PC-3 (cell line): ENCODE measurements around the gene PDE3B. TPM values are rescaled to one million over a fixed set of nuclear protein-coding genes. Genes with fewer than 3 reads are reported as not detected.

Source experiments
- ATAC-seq: fragments of 200-7000 bp; cut with Tn5 transposase; 2 replicates; pipeline ENCODE4 v1.9.1; 2020; ENCODE audit warnings: mild to moderate bottlenecking, moderate library complexity
- BruUV-seq: library from RNA; stranded (reverse); fragments of 400-500 nt; replicated peaks from 2 replicates; lab custom pipeline; 2021; lab: Mats Ljungman, UMichigan
- CTCF ChIA-PET: fragments of 300-600 bp; sonication (Branson Sonifier 250); formaldehyde crosslinking; loops from one replicate; lab custom pipeline; 2022; ENCODE audit warnings: antibody characterized with exemption; lab: Charles Lee
- POLR2A ChIA-PET: fragments of 300-600 bp; sonication (Branson Sonifier 250); formaldehyde crosslinking; loops from one replicate; lab custom pipeline; 2022; ENCODE audit warnings: antibody characterized with exemption; ENCODE audit not compliant: unreplicated experiment; lab: Charles Lee
- DNase-seq: peaks from one replicate; pipeline ENCODE4 v3.0.0-alpha.2; 2015
- H2AFZ ChIP-seq: fragments of 300-600 bp; sonication (generic); 2 replicates; pipeline ENCODE4 v1.6.0; 2016; ENCODE audit warnings: antibody characterized with exemption, low read length
- H3F3A ChIP-seq: fragments of 300-600 bp; sonication (generic); one replicate; pipeline ENCODE4 v1.6.0; 2017; ENCODE audit warnings: antibody characterized with exemption, low read length, control low read depth, mild to moderate bottlenecking; ENCODE audit not compliant: unreplicated experiment
- H3K27ac ChIP-seq: fragments of 300-600 bp; sonication (generic); 2 replicates; pipeline ENCODE4 v1.5.1; 2016; ENCODE audit warnings: mild to moderate bottlenecking, low read length
- H3K27me3 ChIP-seq: fragments of 300-600 bp; sonication (generic); 2 replicates; pipeline ENCODE4 v1.6.1; 2016; ENCODE audit warnings: low read length, mixed read lengths
- H3K36me3 ChIP-seq: fragments of 300-600 bp; sonication (generic); 2 replicates; pipeline ENCODE4 v1.6.1; 2016; ENCODE audit warnings: low read depth, mixed run types, low read length, mixed read lengths
- H3K4me1 ChIP-seq: fragments of 300-600 bp; sonication (generic); 2 replicates; pipeline ENCODE4 v1.5.1; 2016; ENCODE audit warnings: low read length; ENCODE audit not compliant: insufficient read depth
- H3K4me2 ChIP-seq: fragments of 300-600 bp; sonication (generic); 2 replicates; pipeline ENCODE4 v1.6.0; 2016; ENCODE audit warnings: low read length
- H3K4me3 ChIP-seq: fragments of 300-600 bp; sonication (generic); 2 replicates; pipeline ENCODE4 v1.5.1; 2016; ENCODE audit warnings: mild to moderate bottlenecking, low read length, mixed read lengths
- H3K79me2 ChIP-seq: fragments of 300-600 bp; sonication (generic); 2 replicates; pipeline ENCODE4 v1.6.1; 2017; ENCODE audit warnings: low read length, mixed read lengths
- H3K9ac ChIP-seq: fragments of 300-600 bp; sonication (generic); 2 replicates; pipeline ENCODE4 v1.6.0; 2016; ENCODE audit warnings: mild to moderate bottlenecking, low read length
- H3K9me2 ChIP-seq: fragments of 300-600 bp; sonication (generic); replicated peaks from 2 replicates; pipeline ENCODE4 v1.6.1; 2016; ENCODE audit warnings: mixed run types, low read length, mixed read lengths
- H3K9me3 ChIP-seq: fragments of 300-600 bp; sonication (generic); 2 replicates; pipeline ENCODE4 v1.6.1; 2016; ENCODE audit warnings: low read length, mixed read lengths
- H4K20me1 ChIP-seq: fragments of 300-600 bp; sonication (generic); 2 replicates; pipeline ENCODE4 v1.6.1; 2016; ENCODE audit warnings: low read length, mixed read lengths
- CTCF ChIP-seq: fragments of 300-600 bp; sonication (generic); conservative IDR thresholded peaks from 2 replicates; pipeline ENCODE4 v1.5.1; 2017; ENCODE audit warnings: antibody characterized with exemption, low read depth, mild to moderate bottlenecking, low read length
- EZH2 ChIP-seq: fragments of 300-600 bp; sonication (generic); IDR thresholded peaks from one replicate; pipeline ENCODE4 v1.6.1; 2017; ENCODE audit warnings: antibody characterized with exemption, mild to moderate bottlenecking, low read length; ENCODE audit not compliant: unreplicated experiment
- EZH2phosphoT487 ChIP-seq: fragments of 300-600 bp; sonication (generic); IDR thresholded peaks from 2 replicates; pipeline ENCODE4 v1.6.1; 2018; ENCODE audit warnings: mild to moderate bottlenecking, antibody characterized with exemption, low read length, borderline replicate concordance
- intact Hi-C: fragments of 100-400 bp; cut with micrococcal nuclease; formaldehyde crosslinking; loops from 2 replicates; pipeline ENCODE4 v1.9.0; 2023
- total RNA-seq: library from RNA; depleted of rRNA; stranded (reverse); fragments of >200 nt; gene quantifications from 2 replicates; pipeline ENCODE4 v1.2.3, GENCODE V29; 2014; rRNA removed

Gene PDE3B
- total RNA-seq, 1 experiment from 2014 or later, result 0.11 TPM

GRCh38 chr11:14914536-14914935 lies 270.9 kb downstream of the PDE3B start:
- ATAC-seq, result no peak
- CTCF ChIA-PET, result no interaction called here

GRCh38 chr11:14916403-14916802 lies 272.8 kb downstream of the PDE3B start:
- Histone ChIP-seq H3K4me3 (no peak overlapping the region), H3K27ac (no peak overlapping the region), H3K36me3 (no peaks in the 10 kb centered on the region), H2AFZ (no peak overlapping the region), H3K9ac (no peak overlapping the region), H3K27me3 (peaks cover 13% of the 10 kb centered on the region; the same call in 1 of the 2 replicates), H4K20me1 (no peaks in the 10 kb centered on the region), H3K79me2 (no peaks in the 10 kb centered on the region), H3K4me1 (no peaks in the 10 kb centered on the region), H3K4me2 (no peak overlapping the region), H3K9me3 (no peaks in the 10 kb centered on the region), H3F3A (no peaks in the 10 kb centered on the region), H3K9me2 (no peaks in the 10 kb centered on the region)
- TF ChIP-seq CTCF (no peak), EZH2phosphoT487 (no peak), EZH2 (no peak)
- ATAC-seq, result no peak
- BruUV-seq, result no TSS peak
- intact Hi-C loops, result no loop called here
- DNase-seq, result no peak
- CTCF ChIA-PET, result no interaction called here
- POLR2A ChIA-PET, result no interaction called here

More at GRCh38 chr11:14914536-14914935, 270.9 kb downstream of the PDE3B start:
- H3F3A ChIP-seq, result no peaks in the 10 kb centered on the region
- no peak overlapping the region for H3K27ac ChIP-seq
- H3K27me3 ChIP-seq, result peaks cover 18% of the 10 kb centered on the region; the same call in 1 of the 2 replicates
- H2AFZ ChIP-seq, result no peak overlapping the region
- H3K4me3 ChIP-seq, result no peak overlapping the region
- BruUV-seq, result no TSS peak
- no peaks in the 10 kb centered on the region for H3K79me2 ChIP-seq
- H3K4me2 ChIP-seq, result no peak overlapping the region
- no peaks in the 10 kb centered on the region for H3K9me2 ChIP-seq
- H4K20me1 ChIP-seq, result no peaks in the 10 kb centered on the region
- no peak for TF ChIP-seq EZH2phosphoT487
- no peak for TF ChIP-seq CTCF
- POLR2A ChIA-PET, result no interaction called here
- intact Hi-C loops, result no loop called here
- H3K36me3 ChIP-seq, result no peaks in the 10 kb centered on the region
- H3K4me1 ChIP-seq, result no peaks in the 10 kb centered on the region
- no peak for DNase-seq
- no peaks in the 10 kb centered on the region for H3K9me3 ChIP-seq
- H3K9ac ChIP-seq, result no peak overlapping the region

Other genes starting within 250 kb of the PDE3B start
- gene COPB1, start 144.0 kb upstream of the PDE3B start, total RNA-seq, result 74.1 and 94.8 TPM in 2 replicates
- 213 and 275 TPM in 2 replicates for gene PSMA1, start 123.4 kb upstream of the PDE3B start, total RNA-seq
- gene CYP2R1, start 248.4 kb downstream of the PDE3B start, total RNA-seq, result 7.5 and 17.3 TPM in 2 replicates